ENCODE measurements around the gene MADD. TPM values are rescaled to one million over a fixed set of nuclear protein-coding genes. Genes with fewer than 3 reads are reported as not detected.
"Not testable (repeated sequence)": the region's sequence is repeated elsewhere in the genome, so short reads cannot be mapped to it uniquely, and the experiment has no call there.

The MADD gene
- total RNA-seq, 2 donors from 2014 or later: 155 to 209 TPM

GRCh38 chr11:47334699-47335411, 64.9 kb downstream of the MADD start:
- H3K27me3 Mint-ChIP-seq; H3K36me3 Mint-ChIP-seq (ENCODE audit: low read depth); H3K4me3 Mint-ChIP-seq; DNase-seq; H3K9me3 ChIP-seq (ENCODE audit: control insufficient read depth, low read length, poor library complexity, severe bottlenecking); H3K4me1 Mint-ChIP-seq; ATAC-seq; H3K27ac Mint-ChIP-seq: not testable (repeated sequence)

- no peak for ATAC-seq
- H3K9me3 ChIP-seq (ENCODE audit: control insufficient read depth, low read length, poor library complexity, severe bottlenecking): no peaks in the 10 kb centered on the region
- H3K27ac Mint-ChIP-seq: no peak overlapping the region
- H3K27me3 Mint-ChIP-seq: no peaks in the 10 kb centered on the region
- H3K36me3 Mint-ChIP-seq (ENCODE audit: low read depth): no peaks in the 10 kb centered on the region
- no peak overlapping the region for H3K4me3 Mint-ChIP-seq
- DNase-seq: no peak
- H3K4me1 Mint-ChIP-seq: peaks cover 3% of the 10 kb centered on the region
Observed at GRCh38 chr11:47335733-47336132, 65.8 kb downstream of the MADD start.

GRCh38 chr11:47336595-47336994, 66.7 kb downstream of the MADD start:
- no peak overlapping the region for H3K27ac Mint-ChIP-seq
- peaks cover 4% of the 10 kb centered on the region for H3K4me1 Mint-ChIP-seq
- H3K4me3 Mint-ChIP-seq: no peak overlapping the region
- no peaks in the 10 kb centered on the region for H3K9me3 ChIP-seq (ENCODE audit: control insufficient read depth, low read length, poor library complexity, severe bottlenecking)
- no peak for DNase-seq
- no peaks in the 10 kb centered on the region for H3K36me3 Mint-ChIP-seq (ENCODE audit: low read depth)
- no peak for ATAC-seq
- no peaks in the 10 kb centered on the region for H3K27me3 Mint-ChIP-seq

GRCh38 chr11:47337229-47337924, 67.4 kb downstream of the MADD start:
- H3K9me3 ChIP-seq (ENCODE audit: control insufficient read depth, low read length, poor library complexity, severe bottlenecking): no peaks in the 10 kb centered on the region
- H3K4me1 Mint-ChIP-seq: peaks cover 6% of the 10 kb centered on the region
- ATAC-seq (no peak), DNase-seq (no peak)
- no peak overlapping the region for H3K27ac Mint-ChIP-seq
- H3K4me3 Mint-ChIP-seq: no peak overlapping the region
- no peaks in the 10 kb centered on the region for H3K27me3 Mint-ChIP-seq
- H3K36me3 Mint-ChIP-seq (ENCODE audit: low read depth): no peaks in the 10 kb centered on the region

GRCh38 chr11:47338396-47339241, 68.7 kb downstream of the MADD start:
- no peak overlapping the region for H3K4me3 Mint-ChIP-seq

GRCh38 chr11:47340010-47340409, 70.1 kb downstream of the MADD start:
- Mint-ChIP-seq H3K36me3 (ENCODE audit: low read depth) (no peaks in the 10 kb centered on the region), H3K27me3 (no peaks in the 10 kb centered on the region), H3K27ac (no peak overlapping the region), H3K4me3 (no peak overlapping the region), H3K4me1 (peaks cover 8% of the 10 kb centered on the region)
- no peak for DNase-seq
- H3K9me3 ChIP-seq (ENCODE audit: control insufficient read depth, low read length, poor library complexity, severe bottlenecking): no peaks in the 10 kb centered on the region
- no peak for ATAC-seq

More at GRCh38 chr11:47338396-47339241, 68.7 kb downstream of the MADD start:
- ATAC-seq (no peak), DNase-seq (no peak)
- Mint-ChIP-seq H3K27me3 (no peaks in the 10 kb centered on the region), H3K36me3 (ENCODE audit: low read depth) (no peaks in the 10 kb centered on the region), H3K4me1 (peaks cover 8% of the 10 kb centered on the region), H3K27ac (no peak overlapping the region)
- no peaks in the 10 kb centered on the region for H3K9me3 ChIP-seq (ENCODE audit: control insufficient read depth, low read length, poor library complexity, severe bottlenecking)

GRCh38 chr11:47340980-47341775, 71.2 kb downstream of the MADD start:
- no peak for ATAC-seq
- H3K4me3 Mint-ChIP-seq: no peak overlapping the region
- peaks cover 8% of the 10 kb centered on the region for H3K4me1 Mint-ChIP-seq
- DNase-seq: no peak
- H3K27me3 Mint-ChIP-seq: no peaks in the 10 kb centered on the region
- no peak overlapping the region for H3K27ac Mint-ChIP-seq
- no peaks in the 10 kb centered on the region for H3K9me3 ChIP-seq (ENCODE audit: control insufficient read depth, low read length, poor library complexity, severe bottlenecking)
- H3K36me3 Mint-ChIP-seq (ENCODE audit: low read depth): no peaks in the 10 kb centered on the region

GRCh38 chr11:47342036-47342803, 72.3 kb downstream of the MADD start:
- H3K27ac Mint-ChIP-seq: no peak overlapping the region
- ATAC-seq (no peak), DNase-seq (no peak)
- no peak overlapping the region for H3K4me3 Mint-ChIP-seq
- H3K36me3 Mint-ChIP-seq (ENCODE audit: low read depth): no peaks in the 10 kb centered on the region
- H3K27me3 Mint-ChIP-seq: no peaks in the 10 kb centered on the region
- peaks cover 8% of the 10 kb centered on the region for H3K4me1 Mint-ChIP-seq
- no peaks in the 10 kb centered on the region for H3K9me3 ChIP-seq (ENCODE audit: control insufficient read depth, low read length, poor library complexity, severe bottlenecking)

- Mint-ChIP-seq H3K36me3 (ENCODE audit: low read depth) (no peaks in the 10 kb centered on the region), H3K27ac (no peak overlapping the region), H3K4me3 (no peak overlapping the region), H3K27me3 (no peaks in the 10 kb centered on the region), H3K4me1 (peaks cover 8% of the 10 kb centered on the region)
- no peak for DNase-seq
- ATAC-seq: no peak
- no peaks in the 10 kb centered on the region for H3K9me3 ChIP-seq (ENCODE audit: control insufficient read depth, low read length, poor library complexity, severe bottlenecking)
Observed at GRCh38 chr11:47342854-47343253, 72.9 kb downstream of the MADD start.

GRCh38 chr11:47345890-47346563, 76.1 kb downstream of the MADD start:
- Mint-ChIP-seq H3K36me3 (ENCODE audit: low read depth) (no peaks in the 10 kb centered on the region), H3K27ac (no peak overlapping the region), H3K4me3 (no peak overlapping the region), H3K27me3 (no peaks in the 10 kb centered on the region), H3K4me1 (peaks cover 5% of the 10 kb centered on the region)
- DNase-seq: no peak
- no peaks in the 10 kb centered on the region for H3K9me3 ChIP-seq (ENCODE audit: control insufficient read depth, low read length, poor library complexity, severe bottlenecking)
- ATAC-seq: no peak

GRCh38 chr11:47347137-47347536, 77.2 kb downstream of the MADD start:
- Mint-ChIP-seq H3K4me3 (no peak overlapping the region), H3K27ac (no peak overlapping the region), H3K27me3 (no peaks in the 10 kb centered on the region), H3K36me3 (ENCODE audit: low read depth) (no peaks in the 10 kb centered on the region), H3K4me1 (peaks cover 2% of the 10 kb centered on the region)
- H3K9me3 ChIP-seq (ENCODE audit: control insufficient read depth, low read length, poor library complexity, severe bottlenecking): no peaks in the 10 kb centered on the region
- no peak for DNase-seq
- ATAC-seq: no peak
